HepG2 (cell line): ENCODE data around the gene PPCDC. TPM values are rescaled to one million over a fixed set of nuclear protein-coding genes. Genes with fewer than 3 reads are reported as not detected.

Experiments used
- CBX1 ChIP-seq: IDR thresholded peaks from one replicate; pipeline ENCODE4 v1.6.1; 2016; ENCODE audit warnings: antibody characterized with exemption, low read depth
- DNMT1 ChIP-seq: sonication (generic); formaldehyde crosslinking; IDR thresholded peaks from 2 replicates; pipeline ENCODE4 v1.5.1; 2020; ENCODE audit warnings: mild to moderate bottlenecking, missing genetic modification reagents
- ELF1 ChIP-seq: sonication (generic); formaldehyde crosslinking; IDR thresholded peaks from 2 replicates; pipeline ENCODE4 v1.4.0; 2020; ENCODE audit warnings: missing genetic modification reagents
- GLI4 ChIP-seq: sonication (generic); formaldehyde crosslinking; IDR thresholded peaks from 2 replicates; pipeline ENCODE4 v1.5.1; 2020; ENCODE audit warnings: missing genetic modification reagents, mild to moderate bottlenecking, moderate library complexity, borderline replicate concordance
- NFE2L2 ChIP-seq: fragments of 150-350 bp; IDR thresholded peaks from 2 replicates; pipeline ENCODE4 v1.6.1; 2014; ENCODE audit warnings: low read length
- NKX3-1 ChIP-seq: sonication (generic); formaldehyde crosslinking; IDR thresholded peaks from 2 replicates; pipeline ENCODE4 v1.5.0; 2020; ENCODE audit warnings: missing genetic modification reagents
- PHB2 ChIP-seq: fragments of 450-650 bp; IDR thresholded peaks from 2 replicates; pipeline ENCODE4 v1.6.1; 2018; ENCODE audit not compliant: partially characterized antibody
- RNF219 ChIP-seq: sonication (generic); formaldehyde crosslinking; IDR thresholded peaks from 2 replicates; pipeline ENCODE4 v1.5.0; 2020; ENCODE audit warnings: mild to moderate bottlenecking, missing genetic modification reagents
- SMARCE1 ChIP-seq: fragments of 450-650 bp; IDR thresholded peaks from 2 replicates; pipeline ENCODE4 v1.6.1; 2017; ENCODE audit warnings: borderline replicate concordance
- SNAPC5 ChIP-seq: sonication (generic); formaldehyde crosslinking; IDR thresholded peaks from 2 replicates; pipeline ENCODE4 v1.8.1; 2023; ENCODE audit warnings: mild to moderate bottlenecking, missing genetic modification reagents, borderline replicate concordance
- ZBTB43 ChIP-seq: sonication (generic); formaldehyde crosslinking; conservative IDR thresholded peaks from 2 replicates; pipeline ENCODE4 v1.4.0; 2020; ENCODE audit warnings: missing genetic modification reagents
- ZFP36L2 ChIP-seq: sonication (generic); formaldehyde crosslinking; IDR thresholded peaks from 2 replicates; pipeline ENCODE4 v1.4.0; 2020; ENCODE audit warnings: missing genetic modification reagents
- ZNF562 ChIP-seq: sonication (generic); formaldehyde crosslinking; IDR thresholded peaks from 2 replicates; pipeline ENCODE4 v1.8.0; 2022; ENCODE audit warnings: missing genetic modification reagents, borderline replicate concordance
- polyA plus RNA-seq, 8 experiments: library from polyadenylated mRNA; depleted of rRNA in 3 of 8; stranded (reverse) in 7 of 8; unstranded in 1 of 8; fragments of >200 nt; fragmentation: Illumina TruSeq in 4 of 8; extraction: Trizol in 4 of 8; gene quantifications; 2 replicates each; pipeline versions ENCODE4 v1.2.1 to v1.2.3, GENCODE V29; 2011 to 2016; ENCODE audit warnings: low read depth in 4 of 8, missing spikeins in 1 of 8, mixed read lengths in 1 of 8; ENCODE audit not compliant: insufficient read depth in 1 of 8
- total RNA-seq, 5 experiments: library from RNA; depleted of rRNA; stranded (reverse); fragments of >200 nt; fragmentation: Illumina TruSeq; extraction: Trizol; gene quantifications; 2 replicates each; pipeline ENCODE4 v1.2.3, GENCODE V29; 2016; ENCODE audit warnings: low read depth in 1 of 5
- TF ChIP-seq, protein P1 (sequence below): sonication (generic); formaldehyde crosslinking; conservative IDR thresholded peaks from 2 replicates; pipeline ENCODE4 v1.5.0; 2020; ENCODE audit warnings: missing genetic modification reagents
- TF ChIP-seq, protein P2 (sequence below): sonication (generic); formaldehyde crosslinking; IDR thresholded peaks from 2 replicates; pipeline ENCODE4 v1.5.0; 2020; ENCODE audit warnings: mild to moderate bottlenecking, missing genetic modification reagents, borderline replicate concordance
- TF ChIP-seq, protein P3 (sequence below): IDR thresholded peaks from 2 replicates; pipeline ENCODE4 v1.6.1; 2016; ENCODE audit warnings: missing compliant biosample characterization, missing genetic modification reagents, borderline replicate concordance

PPCDC gene
- total and polyA plus RNA-seq, 2 of the 13 experiments (the other 11 are each of a cell fraction or from before 2014, with no cell fraction given), result 12.3 to 12.8 TPM

- TF ChIP-seq, protein P1, sequence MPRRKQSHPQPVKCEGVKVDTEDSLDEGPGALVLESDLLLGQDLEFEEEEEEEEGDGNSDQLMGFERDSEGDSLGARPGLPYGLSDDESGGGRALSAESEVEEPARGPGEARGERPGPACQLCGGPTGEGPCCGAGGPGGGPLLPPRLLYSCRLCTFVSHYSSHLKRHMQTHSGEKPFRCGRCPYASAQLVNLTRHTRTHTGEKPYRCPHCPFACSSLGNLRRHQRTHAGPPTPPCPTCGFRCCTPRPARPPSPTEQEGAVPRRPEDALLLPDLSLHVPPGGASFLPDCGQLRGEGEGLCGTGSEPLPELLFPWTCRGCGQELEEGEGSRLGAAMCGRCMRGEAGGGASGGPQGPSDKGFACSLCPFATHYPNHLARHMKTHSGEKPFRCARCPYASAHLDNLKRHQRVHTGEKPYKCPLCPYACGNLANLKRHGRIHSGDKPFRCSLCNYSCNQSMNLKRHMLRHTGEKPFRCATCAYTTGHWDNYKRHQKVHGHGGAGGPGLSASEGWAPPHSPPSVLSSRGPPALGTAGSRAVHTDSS (CRISPR knock-in tag), result no peak
- TF ChIP-seq NFE2L2, result no peak
- TF ChIP-seq SNAPC5 (CRISPR knock-in tag), result no peak; the same call in 1 of the 2 replicates
- 0 out of 2 replicates have a peak, but pooled peaks have one; percentile 38 for TF ChIP-seq GLI4 (CRISPR knock-in tag)
- no peak for TF ChIP-seq RNF219 (CRISPR knock-in tag)
- peak; percentile 93 for TF ChIP-seq ZBTB43 (CRISPR knock-in tag)
- TF ChIP-seq PHB2, result no peak
- TF ChIP-seq, protein P2, sequence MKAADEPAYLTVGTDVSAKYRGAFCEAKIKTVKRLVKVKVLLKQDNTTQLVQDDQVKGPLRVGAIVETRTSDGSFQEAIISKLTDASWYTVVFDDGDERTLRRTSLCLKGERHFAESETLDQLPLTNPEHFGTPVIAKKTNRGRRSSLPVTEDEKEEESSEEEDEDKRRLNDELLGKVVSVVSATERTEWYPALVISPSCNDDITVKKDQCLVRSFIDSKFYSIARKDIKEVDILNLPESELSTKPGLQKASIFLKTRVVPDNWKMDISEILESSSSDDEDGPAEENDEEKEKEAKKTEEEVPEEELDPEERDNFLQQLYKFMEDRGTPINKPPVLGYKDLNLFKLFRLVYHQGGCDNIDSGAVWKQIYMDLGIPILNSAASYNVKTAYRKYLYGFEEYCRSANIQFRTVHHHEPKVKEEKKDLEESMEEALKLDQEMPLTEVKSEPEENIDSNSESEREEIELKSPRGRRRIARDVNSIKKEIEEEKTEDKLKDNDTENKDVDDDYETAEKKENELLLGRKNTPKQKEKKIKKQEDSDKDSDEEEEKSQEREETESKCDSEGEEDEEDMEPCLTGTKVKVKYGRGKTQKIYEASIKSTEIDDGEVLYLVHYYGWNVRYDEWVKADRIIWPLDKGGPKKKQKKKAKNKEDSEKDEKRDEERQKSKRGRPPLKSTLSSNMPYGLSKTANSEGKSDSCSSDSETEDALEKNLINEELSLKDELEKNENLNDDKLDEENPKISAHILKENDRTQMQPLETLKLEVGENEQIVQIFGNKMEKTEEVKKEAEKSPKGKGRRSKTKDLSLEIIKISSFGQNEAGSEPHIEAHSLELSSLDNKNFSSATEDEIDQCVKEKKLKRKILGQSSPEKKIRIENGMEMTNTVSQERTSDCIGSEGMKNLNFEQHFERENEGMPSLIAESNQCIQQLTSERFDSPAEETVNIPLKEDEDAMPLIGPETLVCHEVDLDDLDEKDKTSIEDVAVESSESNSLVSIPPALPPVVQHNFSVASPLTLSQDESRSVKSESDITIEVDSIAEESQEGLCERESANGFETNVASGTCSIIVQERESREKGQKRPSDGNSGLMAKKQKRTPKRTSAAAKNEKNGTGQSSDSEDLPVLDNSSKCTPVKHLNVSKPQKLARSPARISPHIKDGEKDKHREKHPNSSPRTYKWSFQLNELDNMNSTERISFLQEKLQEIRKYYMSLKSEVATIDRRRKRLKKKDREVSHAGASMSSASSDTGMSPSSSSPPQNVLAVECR (CRISPR knock-in tag), result peak; percentile 78; the same call in 1 of the 2 replicates
- no peak for TF ChIP-seq CBX1
- TF ChIP-seq SMARCE1, result no peak
- no peak for TF ChIP-seq ZNF562
- peak; percentile 49; the same call in 1 of the 2 replicates for TF ChIP-seq ELF1 (CRISPR knock-in tag)
- TF ChIP-seq ZFP36L2, result 0 out of 2 replicates have a peak, but pooled peaks have one; percentile 87
- TF ChIP-seq, protein P3, sequence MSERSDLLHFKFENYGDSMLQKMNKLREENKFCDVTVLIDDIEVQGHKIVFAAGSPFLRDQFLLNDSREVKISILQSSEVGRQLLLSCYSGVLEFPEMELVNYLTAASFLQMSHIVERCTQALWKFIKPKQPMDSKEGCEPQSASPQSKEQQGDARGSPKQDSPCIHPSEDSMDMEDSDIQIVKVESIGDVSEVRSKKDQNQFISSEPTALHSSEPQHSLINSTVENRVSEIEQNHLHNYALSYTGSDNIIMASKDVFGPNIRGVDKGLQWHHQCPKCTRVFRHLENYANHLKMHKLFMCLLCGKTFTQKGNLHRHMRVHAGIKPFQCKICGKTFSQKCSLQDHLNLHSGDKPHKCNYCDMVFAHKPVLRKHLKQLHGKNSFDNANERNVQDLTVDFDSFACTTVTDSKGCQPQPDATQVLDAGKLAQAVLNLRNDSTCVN, result peak; percentile 92
- TF ChIP-seq DNMT1 (CRISPR knock-in tag), result no peak
- peak; percentile 95 for TF ChIP-seq NKX3-1 (CRISPR knock-in tag)
Measured at GRCh38 chr15:74995182-74995778, 28.1 kb upstream of the PPCDC start, which contains the start of gene SCAMP5 (continued).
